Measurements from ENCODE around the gene ME1.

The ME1 gene

GRCh38 chr6:83190626-83191025, 240.2 kb downstream of the ME1 start:
- TF ChIP-seq ZFX (IDR thresholded peaks at IDR 0.05; ENCODE audit: borderline replicate concordance) (no peak), CTCF (IDR thresholded peaks at IDR 0.05) (no peak)
- no peak overlapping the region for H3K27ac ChIP-seq

- H3K27ac ChIP-seq, result no peak overlapping the region
- TF ChIP-seq ZFX (IDR thresholded peaks at IDR 0.05; ENCODE audit: borderline replicate concordance) (no peak), CTCF (IDR thresholded peaks at IDR 0.05) (no peak)
These were observed 242.3 kb downstream of the ME1 start for GRCh38 chr6:83188501-83188900.

- TF ChIP-seq ZFX (IDR thresholded peaks at IDR 0.05; ENCODE audit: borderline replicate concordance) (no peak), CTCF (IDR thresholded peaks at IDR 0.05) (no peak)
- H3K27ac ChIP-seq, result no peak overlapping the region
These were observed 245.8 kb downstream of the ME1 start for GRCh38 chr6:83185096-83185495.

- no peak for TF ChIP-seq CTCF (IDR thresholded peaks at IDR 0.05)
- no peak for TF ChIP-seq ZFX (IDR thresholded peaks at IDR 0.05; ENCODE audit: borderline replicate concordance)
- H3K27ac ChIP-seq, result no peak overlapping the region
These were observed 247.6 kb downstream of the ME1 start for GRCh38 chr6:83183082-83183828.

- TF ChIP-seq ZFX (IDR thresholded peaks at IDR 0.05; ENCODE audit: borderline replicate concordance) (no peak), CTCF (IDR thresholded peaks at IDR 0.05) (no peak)
- H3K27ac ChIP-seq, result no peak overlapping the region
These were observed 248.7 kb downstream of the ME1 start for GRCh38 chr6:83182114-83182513.

- TF ChIP-seq ZFX (IDR thresholded peaks at IDR 0.05; ENCODE audit: borderline replicate concordance) (no peak), CTCF (IDR thresholded peaks at IDR 0.05) (no peak)
These were observed 250.4 kb downstream of the ME1 start for GRCh38 chr6:83180426-83180950.

GRCh38 chr6:83176246-83176645, 254.6 kb downstream of the ME1 start:
- no peak overlapping the region for H3K27ac ChIP-seq
- TF ChIP-seq ZFX (IDR thresholded peaks at IDR 0.05; ENCODE audit: borderline replicate concordance), result no peak
- no peak for TF ChIP-seq CTCF (IDR thresholded peaks at IDR 0.05)

More at GRCh38 chr6:83180426-83180950, 250.4 kb downstream of the ME1 start:
- no peak overlapping the region for H3K27ac ChIP-seq
